IPS-15b (cell line): Measurements from ENCODE around the gene NDE1.
"Not testable (repeated sequence)": the region's sequence is repeated elsewhere in the genome, so short reads cannot be mapped to it uniquely, and the experiment has no call there.

ENCODE experiments used
- H3K27me3 ChIP-seq: one replicate; pipeline ENCODE4 v1.6.1; 2013; ENCODE audit warnings: low read length; ENCODE audit not compliant: control insufficient read depth, insufficient read depth
- H3K36me3 ChIP-seq: one replicate; pipeline ENCODE4 v1.6.1; 2013; ENCODE audit warnings: low read length; ENCODE audit not compliant: control insufficient read depth, insufficient read depth
- H3K4me1 ChIP-seq: one replicate; pipeline ENCODE4 v1.6.1; 2013; ENCODE audit warnings: mild to moderate bottlenecking, low read length; ENCODE audit not compliant: control insufficient read depth, insufficient read depth
- H3K4me3 ChIP-seq: one replicate; pipeline ENCODE4 v1.5.1; 2013; ENCODE audit warnings: low read depth, low read length
- H3K9ac ChIP-seq: one replicate; pipeline ENCODE4 v1.6.1; 2013; ENCODE audit warnings: low read depth, mild to moderate bottlenecking, low read length
- H3K9me3 ChIP-seq: one replicate; pipeline ENCODE4 v1.6.1; 2013; ENCODE audit warnings: mild to moderate bottlenecking, low read length; ENCODE audit not compliant: control insufficient read depth, insufficient read depth

The NDE1 gene

GRCh38 chr16:15658556-15658955 is 8.5 kb downstream of the NDE1 start:
- Histone ChIP-seq H3K27me3 (no peaks in the 10 kb centered on the region), H3K36me3 (no peaks in the 10 kb centered on the region), H3K9ac (no peak overlapping the region), H3K4me1 (no peaks in the 10 kb centered on the region), H3K4me3 (no peak overlapping the region), H3K9me3 (no peaks in the 10 kb centered on the region)

DNA sequence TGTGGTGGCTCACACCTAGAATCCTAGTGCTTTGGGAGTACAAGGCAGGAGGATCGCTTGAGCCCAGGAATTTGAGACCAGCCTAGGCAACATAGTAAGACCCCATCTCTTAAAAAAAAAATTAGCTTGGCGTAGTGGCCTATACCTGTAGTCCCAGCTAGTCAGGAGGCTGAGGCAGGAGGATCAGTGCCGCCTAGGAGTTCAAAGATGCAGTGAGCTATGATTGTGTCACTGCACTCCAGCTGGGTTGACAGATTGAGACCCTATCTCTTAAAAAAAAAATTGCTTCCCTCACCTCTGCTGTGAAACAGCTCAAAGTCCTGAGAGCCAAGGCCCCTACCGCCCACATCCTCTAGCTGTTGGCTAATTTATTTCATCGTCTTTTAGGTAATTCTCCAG is 10.2 kb downstream of the NDE1 start:
- Histone ChIP-seq H3K27me3 (no peaks in the 10 kb centered on the region), H3K4me1 (no peaks in the 10 kb centered on the region), H3K9ac (no peak overlapping the region), H3K36me3 (no peaks in the 10 kb centered on the region), H3K4me3 (no peak overlapping the region), H3K9me3 (no peaks in the 10 kb centered on the region)

GRCh38 chr16:15665107-15665506 is 15.1 kb downstream of the NDE1 start:
- H3K4me3 ChIP-seq: no peak overlapping the region
- no peaks in the 10 kb centered on the region for H3K4me1 ChIP-seq
- H3K9ac ChIP-seq: no peak overlapping the region
- no peaks in the 10 kb centered on the region for H3K9me3 ChIP-seq
- H3K36me3 ChIP-seq: peaks cover 11% of the 10 kb centered on the region
- H3K27me3 ChIP-seq: no peaks in the 10 kb centered on the region

- Histone ChIP-seq H3K9ac (no peak overlapping the region), H3K4me3 (no peak overlapping the region), H3K36me3 (peaks cover 11% of the 10 kb centered on the region), H3K4me1 (no peaks in the 10 kb centered on the region), H3K9me3 (no peaks in the 10 kb centered on the region), H3K27me3 (no peaks in the 10 kb centered on the region)
Measured at GRCh38 chr16:15667091-15667742, 17.2 kb downstream of the NDE1 start.

DNA sequence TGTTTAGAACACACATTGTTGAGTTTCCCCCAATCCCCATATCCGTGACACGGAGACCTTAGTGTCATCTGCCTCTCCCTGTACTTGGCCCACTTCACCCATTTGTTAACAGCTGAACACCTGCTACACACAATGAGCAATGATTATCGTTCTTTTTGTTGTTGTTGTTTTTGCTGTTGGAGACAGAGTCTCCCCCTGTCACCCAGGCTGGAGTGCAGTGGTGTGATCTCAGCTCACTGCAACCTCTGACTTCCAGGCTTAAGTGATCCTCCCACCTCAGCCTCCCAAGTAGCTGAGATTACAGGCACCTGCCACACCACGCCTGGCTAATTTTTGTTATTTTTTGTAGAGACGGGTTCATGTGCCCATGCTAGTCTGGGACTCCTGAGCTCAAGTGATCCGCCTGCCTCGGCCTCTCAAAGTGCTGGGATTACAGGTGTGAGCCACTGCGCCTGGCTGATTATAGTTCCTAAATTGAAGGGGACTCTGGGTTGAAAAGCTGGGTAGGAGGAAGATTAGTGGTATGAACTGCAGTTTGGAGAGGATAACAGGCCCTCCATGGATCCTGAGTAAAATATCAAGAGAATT is 21.6 kb downstream of the NDE1 start:
- no peaks in the 10 kb centered on the region for H3K9me3 ChIP-seq
- peaks cover 14% of the 10 kb centered on the region for H3K36me3 ChIP-seq
- H3K9ac ChIP-seq: no peak overlapping the region

GRCh38 chr16:15672127-15672513 is 22.1 kb downstream of the NDE1 start:
- not testable (repeated sequence) for H3K9ac ChIP-seq
- peaks cover 14% of the 10 kb centered on the region for H3K36me3 ChIP-seq

More for the DNA sequence above, 21.6 kb downstream of the NDE1 start:
- H3K4me3 ChIP-seq: no peak overlapping the region
- no peaks in the 10 kb centered on the region for H3K4me1 ChIP-seq
- no peaks in the 10 kb centered on the region for H3K27me3 ChIP-seq

DNA sequence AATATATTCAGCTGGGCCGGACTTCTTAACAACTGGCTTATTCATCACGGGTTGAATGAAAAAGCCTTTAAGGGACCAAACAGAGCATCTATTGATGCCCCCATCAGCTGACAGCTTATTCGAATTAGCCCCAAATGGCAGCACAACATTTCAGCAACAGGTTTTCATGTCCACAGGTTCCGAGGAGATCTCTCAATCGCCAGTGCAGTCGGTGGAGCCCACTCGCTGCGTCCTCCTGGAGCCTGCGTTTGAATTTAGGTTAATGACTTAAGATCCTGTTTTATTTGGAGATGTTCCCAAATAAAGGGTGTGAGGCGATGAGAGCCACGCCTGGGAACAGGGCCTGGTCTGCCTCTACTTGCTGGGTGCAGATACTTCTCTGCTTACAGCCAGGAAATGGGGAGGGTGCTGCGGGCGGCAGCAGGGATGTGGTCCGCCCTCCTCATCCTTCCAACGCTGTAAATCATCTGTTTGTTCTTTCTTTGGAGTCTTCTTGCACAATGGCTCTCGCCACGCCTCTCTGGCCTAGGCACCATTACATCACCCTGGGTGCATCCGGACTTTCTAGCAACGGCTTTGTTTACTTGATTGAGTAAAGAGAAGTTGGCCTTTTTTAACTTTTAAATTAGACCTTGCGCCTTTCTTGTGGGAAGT is 22.6 kb downstream of the NDE1 start:
- no peak overlapping the region for H3K9ac ChIP-seq
- H3K36me3 ChIP-seq: peaks cover 14% of the 10 kb centered on the region
- no peak overlapping the region for H3K4me3 ChIP-seq

More at GRCh38 chr16:15672127-15672513, 22.1 kb downstream of the NDE1 start:
- not testable (repeated sequence) for H3K27me3 ChIP-seq, H3K4me1 ChIP-seq, H3K9me3 ChIP-seq, H3K4me3 ChIP-seq

DNA sequence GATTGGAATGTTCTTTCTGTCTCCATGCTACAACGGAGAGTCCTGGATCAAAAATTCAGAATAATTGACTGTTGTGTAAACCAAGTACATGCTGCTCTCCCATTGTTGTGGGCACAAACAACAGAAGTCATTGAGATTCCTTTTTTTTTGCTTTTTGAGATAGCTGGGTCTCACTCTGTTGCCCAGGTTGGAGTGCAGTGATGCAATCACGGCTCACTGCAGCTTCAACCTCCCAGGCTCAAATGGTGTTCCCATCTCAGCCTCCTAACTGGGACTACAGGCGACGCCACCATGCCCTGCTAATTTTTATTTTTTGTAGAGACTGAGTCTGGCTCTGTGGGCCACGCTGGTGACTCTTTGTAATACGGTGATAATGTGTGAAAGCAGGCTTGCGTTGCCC is 24.5 kb downstream of the NDE1 start:
- Histone ChIP-seq H3K4me3 (no peak overlapping the region), H3K36me3 (peaks cover 7% of the 10 kb centered on the region), H3K27me3 (no peaks in the 10 kb centered on the region), H3K4me1 (no peaks in the 10 kb centered on the region), H3K9ac (no peak overlapping the region), H3K9me3 (no peaks in the 10 kb centered on the region)

More for the DNA sequence above, 22.6 kb downstream of the NDE1 start:
- Histone ChIP-seq H3K4me1 (no peaks in the 10 kb centered on the region), H3K9me3 (no peaks in the 10 kb centered on the region), H3K27me3 (no peaks in the 10 kb centered on the region)

- H3K36me3 ChIP-seq: peaks cover 3% of the 10 kb centered on the region
Measured at GRCh38 chr16:15676506-15676905, 26.5 kb downstream of the NDE1 start.

DNA sequence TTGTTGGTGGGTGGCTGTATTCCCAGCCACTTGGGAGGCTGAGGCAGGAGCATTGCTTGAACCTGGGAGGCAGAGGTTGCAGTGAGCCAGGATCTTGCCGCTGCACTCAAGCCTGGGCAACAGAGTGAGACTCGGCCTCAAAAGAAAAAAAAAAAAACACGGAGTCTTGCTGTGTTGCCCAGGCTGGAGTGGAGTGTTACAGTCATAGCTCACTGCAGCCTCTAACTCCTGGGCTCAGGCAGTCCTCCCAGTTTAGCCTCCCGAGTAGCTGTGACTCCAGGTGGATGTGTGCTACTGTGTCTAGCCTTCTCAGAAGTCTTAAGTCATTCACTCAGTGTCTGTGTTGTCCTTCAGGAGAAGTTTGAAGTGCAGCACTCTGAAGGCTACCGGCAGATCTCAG is 27.4 kb downstream of the NDE1 start:
- Histone ChIP-seq H3K9me3 (no peaks in the 10 kb centered on the region), H3K4me3 (no peak overlapping the region), H3K9ac (no peak overlapping the region), H3K27me3 (no peaks in the 10 kb centered on the region), H3K36me3 (peaks cover 3% of the 10 kb centered on the region), H3K4me1 (no peaks in the 10 kb centered on the region)

More at GRCh38 chr16:15676506-15676905, 26.5 kb downstream of the NDE1 start:
- H3K9me3 ChIP-seq: no peaks in the 10 kb centered on the region
- H3K4me3 ChIP-seq: no peak overlapping the region
- no peaks in the 10 kb centered on the region for H3K27me3 ChIP-seq
- H3K4me1 ChIP-seq: no peaks in the 10 kb centered on the region
- no peak overlapping the region for H3K9ac ChIP-seq

DNA sequence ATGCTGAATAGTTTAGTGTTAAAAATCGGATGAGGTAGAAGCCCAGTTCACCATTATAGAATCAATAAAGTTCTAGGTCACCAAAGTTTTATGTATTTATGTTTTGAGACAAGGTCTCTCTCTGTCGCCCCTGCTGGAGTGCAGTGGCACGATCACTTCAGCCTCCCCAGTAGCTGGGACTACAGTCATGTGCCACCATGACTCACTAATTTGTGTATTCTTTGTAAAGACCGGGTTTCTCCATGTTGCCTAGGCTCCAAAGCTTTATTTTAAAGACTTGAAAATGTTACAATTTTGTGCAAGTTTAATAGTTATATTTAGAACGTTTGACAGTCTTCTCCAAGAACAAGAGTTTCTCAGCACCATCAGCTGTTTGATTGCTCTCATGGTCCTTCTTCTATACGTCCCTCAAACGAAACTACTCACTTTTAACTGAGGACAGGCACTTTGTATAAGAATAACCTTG is 32.1 kb downstream of the NDE1 start:
- Histone ChIP-seq H3K36me3 (peaks cover 5% of the 10 kb centered on the region), H3K4me3 (no peak overlapping the region)

DNA sequence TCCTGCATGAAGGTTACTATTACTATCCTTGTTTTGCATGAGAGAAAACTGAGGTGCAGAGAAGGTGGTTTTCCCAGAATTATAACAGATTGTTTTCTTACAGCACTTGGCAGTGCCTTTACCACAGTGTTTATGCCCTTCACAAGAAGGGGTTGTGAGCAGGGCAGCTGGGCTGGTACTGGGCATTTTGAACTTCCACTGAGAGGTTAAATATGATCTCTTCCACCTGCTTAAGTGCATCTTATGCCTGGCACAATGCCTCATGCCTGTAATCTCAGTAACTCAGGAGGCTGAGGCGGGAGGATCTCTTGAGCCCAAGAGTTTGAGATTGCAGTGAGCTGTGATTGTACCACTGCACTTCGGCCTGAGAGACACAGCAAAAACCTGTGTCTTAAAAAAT is 36.2 kb downstream of the NDE1 start:
- Histone ChIP-seq H3K9me3 (no peaks in the 10 kb centered on the region), H3K27me3 (no peaks in the 10 kb centered on the region), H3K4me1 (no peaks in the 10 kb centered on the region), H3K9ac (no peak overlapping the region), H3K4me3 (no peak overlapping the region), H3K36me3 (peaks cover 9% of the 10 kb centered on the region)

More for the DNA sequence above, 32.1 kb downstream of the NDE1 start:
- Histone ChIP-seq H3K4me1 (no peaks in the 10 kb centered on the region), H3K9ac (no peak overlapping the region), H3K9me3 (no peaks in the 10 kb centered on the region), H3K27me3 (no peaks in the 10 kb centered on the region)
